Astrocyte of the cerebellum (primary cell): ENCODE measurements around the gene TMEM273.

ENCODE experiments used
- DNase-seq: peaks from one replicate; pipeline ENCODE4 v3.0.0-alpha.2; 2011; ENCODE audit warnings: low read depth
- H3K4me3 ChIP-seq: 2 replicates; pipeline ENCODE4 v1.5.1; 2011; ENCODE audit warnings: mild to moderate bottlenecking, low read depth, low read length, moderate library complexity
- in situ Hi-C: cut with HindIII; loops from 2 replicates; pipeline ENCODE4 v1.10.0; 2017; ENCODE audit warnings: low sequenced_read_pairs
- TF ChIP-seq, protein P1 (sequence below): IDR thresholded peaks from 2 replicates; pipeline ENCODE4 v1.5.1; 2012; ENCODE audit warnings: low read length, low read depth, moderate library complexity, mild to moderate bottlenecking; ENCODE audit errors: missing control alignments

The TMEM273 gene

DNA sequence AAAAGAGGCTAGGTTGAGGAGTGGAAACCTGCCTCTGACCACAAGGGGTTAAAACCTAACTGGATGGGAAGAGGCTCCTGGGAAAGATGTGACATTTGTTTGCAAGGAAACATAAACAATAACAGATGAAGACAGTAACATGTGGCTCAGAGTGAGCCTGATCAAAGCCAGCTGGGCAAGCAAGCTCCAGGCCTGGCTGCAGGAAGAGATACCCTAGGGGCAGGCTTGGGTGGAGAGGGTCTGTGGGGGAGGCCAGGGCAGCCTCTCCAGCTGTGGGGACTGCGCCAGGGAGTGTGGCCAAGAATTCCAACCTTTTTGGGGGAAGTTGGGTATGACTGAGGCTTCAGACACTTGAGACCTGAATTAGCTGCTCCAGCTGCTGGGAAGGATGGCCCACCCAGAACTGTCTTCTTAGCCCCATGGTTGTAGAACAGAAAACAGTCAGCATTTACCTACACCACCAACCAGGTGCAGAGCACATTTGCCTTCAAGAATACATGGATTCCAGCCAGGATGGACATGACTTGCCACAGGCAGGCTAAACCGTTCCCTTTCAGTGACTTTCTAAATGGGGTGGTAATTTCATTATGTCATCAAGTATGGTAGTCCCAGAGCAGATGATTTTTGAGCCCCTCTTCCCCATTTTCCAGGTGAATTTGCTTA, 44.0 kb downstream of the TMEM273 start:
- TF ChIP-seq, protein P1, sequence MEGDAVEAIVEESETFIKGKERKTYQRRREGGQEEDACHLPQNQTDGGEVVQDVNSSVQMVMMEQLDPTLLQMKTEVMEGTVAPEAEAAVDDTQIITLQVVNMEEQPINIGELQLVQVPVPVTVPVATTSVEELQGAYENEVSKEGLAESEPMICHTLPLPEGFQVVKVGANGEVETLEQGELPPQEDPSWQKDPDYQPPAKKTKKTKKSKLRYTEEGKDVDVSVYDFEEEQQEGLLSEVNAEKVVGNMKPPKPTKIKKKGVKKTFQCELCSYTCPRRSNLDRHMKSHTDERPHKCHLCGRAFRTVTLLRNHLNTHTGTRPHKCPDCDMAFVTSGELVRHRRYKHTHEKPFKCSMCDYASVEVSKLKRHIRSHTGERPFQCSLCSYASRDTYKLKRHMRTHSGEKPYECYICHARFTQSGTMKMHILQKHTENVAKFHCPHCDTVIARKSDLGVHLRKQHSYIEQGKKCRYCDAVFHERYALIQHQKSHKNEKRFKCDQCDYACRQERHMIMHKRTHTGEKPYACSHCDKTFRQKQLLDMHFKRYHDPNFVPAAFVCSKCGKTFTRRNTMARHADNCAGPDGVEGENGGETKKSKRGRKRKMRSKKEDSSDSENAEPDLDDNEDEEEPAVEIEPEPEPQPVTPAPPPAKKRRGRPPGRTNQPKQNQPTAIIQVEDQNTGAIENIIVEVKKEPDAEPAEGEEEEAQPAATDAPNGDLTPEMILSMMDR = no peak
- DNase-seq = no peak
- no peak overlapping the region for H3K4me3 ChIP-seq
- in situ Hi-C loops = no loop called here

DNA sequence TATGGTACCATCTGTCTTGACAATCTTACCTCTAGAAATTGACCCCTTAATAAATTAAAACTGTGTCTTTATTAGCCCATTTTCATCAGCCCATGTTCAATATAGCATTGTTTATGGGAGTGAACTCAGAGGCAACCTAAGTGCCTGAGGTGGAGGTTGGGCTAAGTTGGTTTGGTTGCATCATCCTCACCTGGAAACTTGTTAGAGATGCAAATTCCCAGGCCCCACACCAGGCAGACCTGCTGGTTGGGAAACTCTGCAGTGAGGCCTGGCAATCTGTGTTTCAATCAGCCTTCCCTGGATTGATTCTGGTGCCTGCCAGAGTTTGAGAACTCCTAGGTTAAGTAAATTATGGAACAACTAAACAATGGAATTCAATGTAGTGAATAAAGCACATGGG, 44.9 kb downstream of the TMEM273 start:
- TF ChIP-seq, protein P1 = no peak
- in situ Hi-C loops = no loop called here
- DNase-seq = no peak
- no peak overlapping the region for H3K4me3 ChIP-seq

DNA sequence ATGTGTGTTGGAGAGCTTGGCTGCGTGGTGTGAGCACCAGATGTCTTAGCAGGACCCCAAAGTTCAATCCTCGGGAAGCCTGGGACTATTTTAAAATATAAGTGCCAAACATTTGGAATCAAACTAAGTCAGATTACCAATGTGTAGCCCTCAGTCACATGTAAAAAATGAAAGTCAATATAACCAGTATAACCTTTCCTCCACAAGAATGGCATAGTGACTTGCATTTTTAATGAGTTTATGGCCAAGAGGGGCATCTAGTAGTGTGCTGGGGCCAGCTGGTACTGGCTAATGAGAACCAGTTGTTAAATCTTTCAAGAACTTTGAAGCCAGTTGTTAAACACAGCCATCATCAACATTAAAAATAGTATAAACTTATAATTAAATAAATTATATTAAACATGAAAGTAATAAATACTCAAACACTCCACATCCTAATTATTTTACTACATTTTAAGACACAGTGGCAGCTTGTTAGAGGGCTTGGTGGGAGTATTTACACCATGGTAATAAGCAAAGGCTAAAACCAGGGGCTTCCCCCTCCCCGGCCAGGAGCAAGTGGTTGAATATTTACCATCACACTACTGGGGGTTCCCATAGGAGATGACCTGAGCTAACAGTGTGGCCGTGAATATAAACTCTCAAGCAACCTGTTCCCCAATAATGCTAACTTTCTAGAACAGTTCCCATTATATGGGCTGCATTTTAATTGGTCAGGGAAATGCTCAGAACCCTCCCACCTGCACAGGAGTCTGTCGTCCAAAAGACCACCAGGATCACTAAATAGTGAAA, 46.5 kb downstream of the TMEM273 start:
- H3K4me3 ChIP-seq = no peak overlapping the region
- in situ Hi-C loops = no loop called here

DNA sequence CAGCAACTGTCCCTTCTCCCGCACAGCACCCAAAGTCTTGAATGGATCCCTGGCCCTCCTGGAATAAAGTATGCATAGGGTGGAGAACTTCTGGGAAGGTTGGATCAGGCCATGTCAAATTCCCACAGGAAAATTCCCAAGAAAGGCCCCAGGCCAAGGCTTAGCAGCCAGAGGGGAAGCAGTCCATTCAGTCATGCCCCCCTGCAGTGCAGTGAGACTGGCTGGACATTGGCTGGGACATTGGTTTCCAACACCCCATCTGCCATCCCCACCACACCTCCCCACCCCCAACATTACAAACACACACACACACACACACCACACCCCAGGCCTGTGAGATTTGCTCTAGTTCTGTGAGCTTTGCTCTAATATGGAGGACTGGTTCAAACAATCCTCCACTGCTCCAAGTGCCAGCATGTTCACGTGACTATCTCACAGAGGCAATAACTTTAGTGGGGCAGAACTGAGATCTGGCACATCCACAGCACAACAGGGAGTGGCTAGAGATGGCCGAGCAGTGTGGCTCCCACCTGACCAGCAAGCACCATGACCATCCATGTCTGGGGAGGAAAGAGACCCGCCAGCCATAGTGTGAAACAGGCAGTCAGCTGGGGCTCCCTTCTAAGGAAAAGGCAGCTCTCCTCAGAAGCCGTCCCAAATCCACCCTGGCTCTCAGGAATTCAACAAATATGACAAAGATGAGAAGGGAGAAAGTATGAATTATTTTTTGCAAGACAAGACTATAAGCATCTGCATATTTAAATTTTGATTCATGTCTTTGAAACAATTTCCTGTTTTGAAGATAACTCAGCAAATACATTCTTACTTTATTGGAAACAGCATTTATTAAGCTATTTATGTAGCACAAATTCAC, 47.6 kb downstream of the TMEM273 start:
- DNase-seq = no peak
- H3K4me3 ChIP-seq = no peak overlapping the region
- in situ Hi-C loops = no loop called here
- TF ChIP-seq, protein P1 = no peak

More for the DNA sequence above, 46.5 kb downstream of the TMEM273 start:
- TF ChIP-seq, protein P1 = no peak
- no peak for DNase-seq

DNA sequence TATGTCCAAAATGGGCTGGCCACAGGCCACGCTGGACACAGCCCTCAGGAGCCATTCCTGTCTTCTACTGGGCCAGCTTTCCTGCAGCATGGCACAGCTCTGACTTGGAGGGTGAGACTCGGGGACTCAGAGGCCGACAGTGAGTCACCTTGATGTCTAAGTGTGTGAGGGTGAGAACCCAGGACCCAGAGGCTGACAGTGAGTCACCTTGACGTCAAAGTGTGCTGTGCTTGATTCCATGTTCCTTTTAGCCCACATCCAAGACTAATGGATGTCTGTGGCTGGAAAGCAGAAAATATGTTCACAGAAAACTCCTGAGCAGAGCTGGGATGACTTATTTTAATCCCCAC, 48.4 kb downstream of the TMEM273 start:
- TF ChIP-seq, protein P1 = no peak
- in situ Hi-C loops = no loop called here
- no peak overlapping the region for H3K4me3 ChIP-seq
- DNase-seq = peak; percentile 83
